ENCODE data around the gene CALN1.

CALN1 gene

DNA sequence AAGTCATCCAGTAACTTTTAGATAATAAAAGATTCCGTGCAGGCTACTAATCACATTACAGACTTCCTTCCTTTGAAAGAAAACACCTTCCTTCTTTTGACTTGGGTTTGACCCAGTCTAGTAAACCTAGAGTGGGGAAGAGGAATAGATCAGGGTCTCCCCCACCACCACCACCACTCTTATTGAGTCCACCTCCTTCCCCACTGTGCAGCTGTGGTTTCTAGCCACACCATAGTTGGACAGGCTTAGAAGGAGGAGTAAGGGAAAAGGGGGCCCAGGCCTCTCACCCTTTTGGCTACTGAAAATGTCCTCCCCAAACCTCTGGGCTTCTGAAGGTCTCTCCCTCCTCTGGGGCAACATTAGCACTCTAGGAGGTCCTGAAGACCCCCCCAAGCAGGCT, 372.7 kb downstream of the CALN1 start:
- DNase-seq (ENCODE audit: low read depth in 3 of 3): no peak

DNA sequence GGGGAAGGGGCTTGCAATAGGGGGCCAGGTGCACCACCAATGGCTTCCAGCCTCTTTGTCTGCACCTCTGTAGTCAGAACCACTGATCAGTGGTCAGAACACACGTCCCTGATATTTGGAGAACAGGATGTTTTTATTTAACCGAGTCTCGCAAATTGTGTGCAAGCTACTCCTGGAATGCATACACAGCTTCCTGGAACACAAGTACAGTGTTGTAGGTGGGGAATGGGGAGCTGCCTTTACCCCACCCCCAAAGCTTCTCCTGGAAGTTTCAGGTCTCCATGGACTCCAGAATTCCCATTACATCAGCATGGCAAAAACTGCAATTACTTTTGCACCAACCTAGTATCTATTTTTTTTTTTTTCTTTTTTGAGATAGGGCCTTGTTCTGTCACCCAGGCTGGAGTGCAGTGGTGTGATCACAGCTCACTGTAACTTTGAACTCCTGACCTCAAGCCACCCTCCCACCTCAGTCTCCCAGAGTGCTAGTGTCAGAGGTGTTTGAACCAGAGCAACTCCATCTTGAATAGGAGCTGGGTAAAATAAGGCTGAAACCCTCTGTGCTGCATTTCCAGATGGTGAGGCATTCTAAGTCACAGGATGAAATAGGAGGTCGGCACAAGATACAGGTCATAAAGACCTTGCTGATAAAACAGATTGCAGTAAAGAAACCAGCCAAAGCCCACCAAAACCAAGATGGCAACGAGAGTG, 374.0 kb downstream of the CALN1 start:
- DNase-seq (ENCODE audit: low read depth in 3 of 3): no peak

DNA sequence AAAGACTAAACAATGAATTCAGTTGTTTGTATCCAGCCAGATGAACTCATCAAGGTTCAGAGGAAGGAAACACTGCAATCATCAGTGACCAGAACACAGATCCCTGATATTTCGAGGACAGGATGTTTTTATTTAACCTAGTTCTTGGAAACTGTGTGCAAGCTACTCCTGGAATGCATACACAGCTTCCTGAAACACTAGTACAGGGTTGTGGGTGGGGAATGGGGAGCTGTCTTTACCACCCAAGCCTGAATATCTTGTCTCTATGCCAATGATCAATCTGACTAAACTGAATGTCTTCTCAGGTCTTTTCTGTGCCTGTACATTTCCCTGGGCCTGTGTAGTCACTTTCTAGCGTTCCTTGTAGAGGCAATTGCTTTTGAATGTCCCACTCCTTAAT, 374.6 kb downstream of the CALN1 start:
- no peak for DNase-seq (ENCODE audit: low read depth in 3 of 3)

DNA sequence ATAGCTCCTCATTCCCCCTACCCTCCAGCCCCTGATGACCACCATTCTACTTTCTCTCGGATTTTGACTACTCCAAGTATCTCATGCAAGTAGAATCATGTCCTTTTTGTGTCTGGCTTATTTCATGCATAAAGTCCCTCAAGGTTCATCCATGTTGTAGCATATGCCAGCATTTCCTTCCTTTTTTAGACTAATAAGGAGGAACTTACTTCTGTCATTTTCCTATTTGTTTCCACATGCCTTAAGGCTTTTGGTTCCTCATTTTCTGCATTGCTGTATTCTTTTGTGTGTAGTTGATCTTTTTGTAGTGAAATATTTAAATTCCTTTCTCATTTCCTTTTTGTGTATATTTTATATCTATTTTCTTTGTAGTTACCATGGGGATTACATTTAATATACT, 376.9 kb downstream of the CALN1 start:
- no peak for DNase-seq (ENCODE audit: low read depth in 3 of 3)

DNA sequence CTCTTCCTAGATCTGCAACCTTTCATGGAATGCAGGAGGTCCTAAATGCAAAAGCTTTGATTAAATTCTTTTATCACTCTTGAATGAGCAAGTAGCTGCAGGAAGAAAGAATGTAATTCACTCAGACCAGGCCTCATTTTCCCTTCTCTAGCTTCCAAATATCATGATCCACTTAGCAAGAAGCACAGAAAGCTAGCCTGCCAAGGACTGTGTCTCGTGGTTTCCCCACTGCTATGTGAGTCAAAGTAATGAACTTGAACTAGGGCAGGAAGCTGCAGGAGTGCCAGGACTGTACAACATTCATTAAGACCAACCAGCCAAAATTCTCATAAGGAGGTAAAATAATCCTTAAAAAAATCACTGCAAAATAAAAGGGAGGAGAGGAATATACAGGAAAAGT, 379.2 kb downstream of the CALN1 start:
- DNase-seq (ENCODE audit: low read depth in 3 of 3): no peak

DNA sequence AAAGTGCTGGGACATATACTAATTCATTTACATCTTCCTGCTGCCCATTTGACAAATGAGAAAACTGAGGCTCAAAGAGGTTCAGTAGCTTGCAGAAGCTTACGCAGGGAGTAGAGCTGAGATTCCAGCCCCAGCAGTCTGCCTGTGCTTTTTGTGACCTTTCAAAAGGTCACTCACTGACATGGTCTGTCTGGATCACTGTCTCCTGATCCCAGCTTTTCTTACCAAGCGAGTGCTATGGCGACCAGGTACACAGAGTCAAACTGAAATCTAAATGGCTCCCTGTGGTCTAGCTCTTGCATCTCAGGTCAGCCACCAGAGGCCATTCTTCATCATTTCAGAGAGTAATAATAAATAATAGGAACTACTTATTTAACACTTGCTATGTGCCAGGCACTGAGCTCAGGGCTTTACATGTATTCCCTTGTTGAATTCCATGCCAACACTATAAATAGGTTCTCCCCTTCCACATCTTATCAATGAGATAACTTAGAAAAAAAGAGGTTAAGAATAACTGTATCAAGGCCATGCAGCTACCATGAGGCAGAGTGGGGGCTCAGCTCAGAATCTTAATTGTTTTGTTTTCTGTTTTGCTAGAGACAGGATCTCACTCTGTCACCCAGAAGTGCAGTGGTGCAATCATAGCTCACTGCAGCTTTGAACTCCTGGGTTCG, 381.0 kb downstream of the CALN1 start:
- DNase-seq (ENCODE audit: low read depth in 3 of 3): no peak

DNA sequence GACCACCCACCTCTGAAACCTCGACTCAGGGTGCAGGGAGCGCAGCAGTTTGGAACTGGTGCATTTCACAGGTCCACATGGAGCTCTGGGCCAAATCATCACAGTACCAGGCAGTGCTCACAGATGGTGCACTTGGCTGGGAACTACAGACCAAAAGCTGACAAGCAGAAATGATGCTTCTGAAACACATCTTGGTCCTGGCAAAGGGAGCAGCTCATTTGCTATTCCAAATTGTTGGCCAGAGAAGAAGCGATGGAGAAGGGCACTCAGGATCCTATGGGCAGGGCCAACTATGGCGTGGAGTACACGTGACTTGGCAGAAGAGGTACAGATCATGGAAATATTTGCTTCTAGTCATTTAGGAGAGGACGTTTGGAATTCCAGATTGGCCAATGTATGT, 383.9 kb downstream of the CALN1 start:
- no peak for DNase-seq (ENCODE audit: low read depth in 3 of 3)

DNA sequence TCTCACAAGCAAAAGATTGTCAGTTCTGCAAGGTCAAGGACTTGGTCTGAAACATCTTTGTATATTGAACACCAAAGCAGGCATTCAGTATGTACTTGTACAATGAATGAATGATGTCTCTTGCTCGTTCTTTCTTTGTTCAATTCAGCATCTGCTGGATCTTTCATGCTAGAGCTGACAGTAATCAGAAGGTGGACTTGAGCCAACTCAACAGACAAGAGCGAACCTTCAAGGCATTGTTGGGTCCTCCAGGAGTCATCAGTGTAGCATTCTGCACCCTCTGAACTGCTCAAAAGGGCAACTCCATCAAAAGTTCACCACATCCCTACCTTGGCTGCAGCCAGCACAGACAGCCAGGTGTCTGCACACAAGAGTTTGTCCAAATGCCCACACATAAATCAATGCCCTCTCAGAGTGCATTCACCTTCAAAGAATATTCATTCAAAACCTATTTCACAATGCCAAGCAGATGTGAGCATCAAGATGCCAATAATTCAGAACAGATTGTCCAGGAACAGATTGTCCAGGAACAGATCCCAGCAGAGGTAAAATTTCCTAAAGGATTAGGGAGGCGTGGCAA, 386.7 kb downstream of the CALN1 start:
- no peak for DNase-seq (ENCODE audit: low read depth in 3 of 3)

DNA sequence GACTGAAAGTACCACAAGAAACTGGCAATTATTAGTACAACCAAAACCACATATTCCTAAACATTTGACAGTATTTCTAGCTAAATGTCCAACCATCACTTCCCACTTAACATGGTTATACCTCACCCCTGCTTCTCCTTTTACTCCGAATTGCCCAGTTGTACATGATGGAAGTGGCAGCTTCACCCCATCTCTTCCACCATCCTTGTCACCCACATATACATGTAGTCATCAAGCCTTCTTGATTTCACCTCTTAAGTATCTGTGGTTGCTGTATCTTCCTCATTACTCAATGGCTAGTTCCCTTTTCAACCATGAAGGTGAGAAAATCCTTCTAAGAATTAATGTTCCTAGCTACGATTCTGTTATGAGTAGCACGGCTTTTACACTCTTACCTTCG, 388.2 kb downstream of the CALN1 start:
- no peak for DNase-seq (ENCODE audit: low read depth in 3 of 3)

DNA sequence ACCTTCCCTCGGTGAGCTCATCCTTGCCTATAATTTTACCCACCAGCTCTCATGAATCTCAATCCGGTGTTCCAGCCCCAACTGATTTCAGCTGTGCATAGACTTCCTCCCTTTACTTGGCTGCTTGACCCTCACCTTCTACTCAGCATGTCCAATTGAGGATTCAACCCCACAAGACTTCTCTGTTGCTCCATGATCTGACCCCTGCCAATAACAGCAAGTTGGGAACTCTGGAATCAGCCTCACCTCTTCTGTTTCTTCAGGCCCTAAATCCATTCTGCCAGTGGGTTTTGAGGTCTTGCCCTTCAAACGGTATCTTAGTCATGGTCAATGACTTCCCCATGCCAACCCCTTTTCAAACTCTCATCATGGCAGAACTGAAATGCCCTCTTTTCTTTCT, 390.4 kb downstream of the CALN1 start:
- DNase-seq (ENCODE audit: low read depth in 3 of 3): no peak

DNA sequence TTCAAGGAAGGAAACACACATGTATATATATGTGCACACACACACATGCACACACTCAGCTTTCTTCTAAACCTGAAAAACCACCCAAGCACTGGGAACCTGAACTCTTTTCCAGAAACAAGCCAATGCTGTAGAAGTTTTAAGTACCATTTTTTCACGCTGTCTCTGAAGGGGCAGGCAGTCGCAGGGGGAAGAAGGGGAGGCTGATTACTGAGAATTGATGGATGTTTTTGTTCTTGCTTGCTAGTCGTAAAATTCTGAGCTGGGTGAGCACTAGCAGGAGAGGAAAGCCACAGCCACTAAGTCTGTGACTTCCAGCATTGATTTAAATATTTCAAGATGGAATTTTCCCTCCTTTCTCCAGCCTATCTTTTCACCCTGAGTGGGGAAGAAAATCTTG, 391.8 kb downstream of the CALN1 start:
- DNase-seq (ENCODE audit: low read depth in 3 of 3): no peak

DNA sequence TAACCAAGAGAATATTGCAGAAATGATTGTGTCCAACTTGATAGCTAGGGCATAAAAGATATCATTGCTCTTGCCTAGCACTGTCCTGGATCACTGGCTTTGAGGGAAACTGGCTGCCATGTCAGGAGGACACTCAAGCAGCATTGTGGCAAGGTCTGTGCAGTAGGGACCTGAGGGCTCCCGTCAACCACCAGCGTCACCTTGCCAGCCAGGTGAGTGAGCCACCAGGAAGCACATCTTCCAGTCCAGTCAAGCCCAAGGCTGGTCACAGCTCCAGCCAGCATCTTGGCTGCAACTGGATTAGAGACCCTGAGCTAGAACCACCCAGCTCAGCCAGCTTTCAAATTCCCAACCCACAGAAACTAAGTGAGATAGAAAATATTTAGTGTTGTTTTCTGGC, 392.7 kb downstream of the CALN1 start:
- DNase-seq (ENCODE audit: low read depth in 3 of 3): no peak

DNA sequence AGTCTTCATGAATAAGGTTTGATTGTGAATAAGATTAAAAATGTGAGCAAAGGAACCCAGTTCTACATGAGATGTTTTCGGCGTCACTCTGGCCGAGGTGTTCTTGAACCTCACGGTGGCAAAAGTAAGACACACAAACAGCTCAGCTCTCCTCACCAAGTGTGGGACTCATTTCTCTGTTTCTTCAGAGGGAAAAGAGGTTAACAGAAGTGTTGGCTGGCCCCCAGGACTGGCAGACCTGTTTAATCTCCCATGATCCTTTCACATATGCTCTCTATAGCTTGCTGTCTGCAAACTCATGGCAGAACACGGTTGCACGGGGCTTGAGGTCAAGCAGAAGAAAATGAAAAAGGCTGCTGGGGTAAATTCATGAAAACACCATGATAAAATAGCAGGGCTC, 394.4 kb downstream of the CALN1 start:
- DNase-seq (ENCODE audit: low read depth in 3 of 3): no peak

DNA sequence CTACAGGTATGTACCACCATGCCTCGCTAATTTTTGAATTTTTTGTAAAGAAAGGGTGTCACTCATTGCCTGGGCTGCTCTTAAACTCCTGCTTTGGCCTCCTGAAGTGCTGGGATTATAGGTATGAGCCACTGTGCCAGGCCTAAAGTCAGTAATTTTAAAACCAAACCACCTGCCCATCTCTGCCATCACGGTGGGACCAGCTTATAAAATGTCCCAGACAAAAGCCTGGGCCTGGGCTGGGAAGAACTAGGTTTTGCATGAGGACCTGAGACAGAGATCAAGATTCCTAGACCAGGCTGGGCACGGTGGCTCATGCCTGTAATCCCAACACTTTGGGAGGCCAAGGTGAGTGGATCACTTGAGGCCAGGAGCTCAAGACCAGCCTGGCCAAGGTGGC, 395.6 kb downstream of the CALN1 start:
- no peak for DNase-seq (ENCODE audit: low read depth in 3 of 3)

DNA sequence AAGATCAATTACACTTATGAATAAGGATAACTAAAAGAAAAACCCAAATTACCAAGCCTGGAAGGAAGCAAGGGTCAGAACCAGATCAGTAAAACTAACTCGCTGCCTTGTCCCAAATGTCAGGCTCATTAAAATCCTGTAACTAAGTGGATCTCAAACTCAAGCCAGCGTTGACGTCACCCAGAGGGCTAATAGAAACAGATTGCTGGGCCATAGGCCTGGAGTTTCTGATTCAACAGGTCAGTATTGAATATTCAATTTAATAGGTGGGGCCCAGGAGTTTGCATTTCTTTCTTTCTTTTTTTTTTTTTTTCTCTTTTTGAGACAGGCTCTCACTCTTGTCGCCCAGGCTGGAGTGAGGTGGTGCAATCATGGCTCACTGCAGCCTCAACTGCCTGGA, 397.0 kb downstream of the CALN1 start:
- no peak for DNase-seq (ENCODE audit: low read depth in 3 of 3)

DNA sequence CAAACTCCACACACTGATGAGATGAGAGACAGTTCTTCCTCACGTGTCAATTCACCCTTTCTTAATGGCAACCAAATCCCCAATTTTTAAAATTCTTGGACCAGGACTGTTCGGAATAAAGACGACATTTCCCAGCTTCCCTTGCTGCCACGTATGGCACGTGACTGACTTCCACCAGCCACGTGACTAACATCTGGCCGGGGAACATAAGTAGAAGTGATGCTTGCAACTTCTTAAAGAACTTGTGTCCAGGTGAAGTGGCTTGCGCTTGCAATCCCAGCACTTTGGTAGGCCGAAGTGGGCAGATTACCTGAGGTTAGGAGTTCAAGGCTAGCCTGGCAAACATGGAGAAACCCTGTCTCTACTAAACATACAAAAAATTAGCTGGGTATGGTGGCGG, 405.1 kb downstream of the CALN1 start:
- no peak for DNase-seq (ENCODE audit: low read depth in 3 of 3)

DNA sequence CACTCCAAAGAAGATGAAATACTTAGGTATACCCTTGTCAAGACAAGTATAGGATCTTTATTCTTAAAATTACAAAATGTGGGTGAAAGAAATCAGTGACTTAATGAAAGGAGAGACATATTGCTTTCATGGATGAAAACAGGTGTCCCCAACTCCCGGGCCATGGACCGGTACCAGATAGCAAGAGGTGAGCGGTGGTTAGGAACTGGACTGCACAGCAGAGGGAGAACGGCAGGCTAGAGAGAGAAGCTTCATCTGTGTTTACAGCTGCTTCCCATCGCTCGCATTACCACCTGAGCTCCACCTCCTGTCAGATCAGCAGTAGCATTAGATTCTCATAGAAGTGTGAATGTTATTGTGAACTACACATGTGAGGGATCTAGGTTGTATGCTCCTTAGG, 408.9 kb downstream of the CALN1 start:
- DNase-seq (ENCODE audit: low read depth in 3 of 3): no peak

DNA sequence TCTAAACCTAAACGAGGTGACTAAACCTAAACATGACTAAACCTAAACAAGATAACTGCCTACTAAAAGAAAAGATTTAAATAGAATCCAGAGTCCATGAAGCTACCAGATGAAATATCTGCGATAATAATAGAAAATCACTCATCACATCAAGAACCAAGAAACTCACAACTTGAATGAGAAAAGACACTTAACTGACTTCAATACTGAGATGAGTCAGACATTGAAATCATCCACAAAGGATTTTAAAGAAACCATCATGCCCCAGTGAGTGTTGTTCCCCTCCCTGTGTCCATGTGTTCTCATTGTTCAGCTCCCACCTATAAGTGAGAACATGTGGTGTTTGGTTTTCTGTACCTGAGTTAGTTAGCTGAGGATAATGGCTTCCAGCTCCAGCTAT, 416.0 kb downstream of the CALN1 start:
- DNase-seq (ENCODE audit: low read depth in 3 of 3): no peak

DNA sequence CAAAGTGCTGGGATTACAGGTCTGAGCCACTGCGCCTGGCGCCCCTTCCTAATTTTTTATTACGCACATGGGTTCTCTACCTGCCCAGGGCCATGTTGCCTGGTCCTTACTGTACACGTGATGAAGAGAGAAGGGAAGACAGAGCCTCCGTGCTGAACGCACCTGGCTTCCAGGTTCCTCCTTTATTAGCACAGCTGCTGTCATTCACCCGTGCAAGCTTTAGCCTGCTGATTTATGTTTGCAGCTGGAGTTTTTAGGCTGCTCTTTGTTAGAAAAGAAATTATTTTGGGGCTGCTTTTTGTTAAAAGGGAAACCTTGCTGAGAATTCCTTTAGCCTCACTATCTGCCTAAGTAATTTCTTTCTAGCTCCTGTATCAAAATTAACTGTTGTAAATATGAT, 417.0 kb downstream of the CALN1 start:
- no peak for DNase-seq (ENCODE audit: low read depth in 3 of 3)

DNA sequence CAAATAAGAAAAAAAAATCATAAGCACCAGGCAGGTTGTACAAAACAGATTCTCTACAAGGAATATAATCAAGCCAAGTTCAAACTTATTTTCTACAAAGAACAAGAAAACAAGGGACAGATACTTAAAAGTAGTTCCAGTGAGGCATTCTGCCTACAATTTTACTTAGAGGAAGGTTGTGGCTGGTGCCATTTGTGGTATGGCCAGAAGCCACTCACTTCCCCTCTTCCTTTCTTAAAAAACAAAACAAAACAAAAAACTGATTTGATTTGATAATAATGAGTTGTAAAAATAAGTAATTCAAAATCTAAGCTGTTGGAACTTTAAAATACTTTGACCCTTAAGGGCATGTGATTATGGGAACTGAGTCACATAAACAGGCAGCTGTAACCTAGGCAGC, 420.6 kb downstream of the CALN1 start:
- no peak for DNase-seq (ENCODE audit: low read depth in 3 of 3)

DNA sequence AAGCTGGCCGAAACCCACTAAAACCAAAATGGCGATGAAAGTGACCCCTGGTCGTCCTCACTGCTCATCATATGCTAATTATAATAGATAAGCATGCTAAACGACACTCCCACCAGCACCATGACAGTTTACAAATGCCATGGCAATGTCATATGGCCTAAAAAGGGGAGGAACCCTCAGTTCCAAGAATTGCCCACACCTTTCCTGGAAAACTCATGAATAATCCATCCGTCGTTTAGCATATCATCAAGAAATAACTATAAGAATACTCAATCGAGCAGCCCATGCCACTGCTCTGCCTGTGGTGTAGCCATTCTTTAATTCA, 422.0 kb downstream of the CALN1 start:
- DNase-seq (ENCODE audit: low read depth in 3 of 3): no peak

DNA sequence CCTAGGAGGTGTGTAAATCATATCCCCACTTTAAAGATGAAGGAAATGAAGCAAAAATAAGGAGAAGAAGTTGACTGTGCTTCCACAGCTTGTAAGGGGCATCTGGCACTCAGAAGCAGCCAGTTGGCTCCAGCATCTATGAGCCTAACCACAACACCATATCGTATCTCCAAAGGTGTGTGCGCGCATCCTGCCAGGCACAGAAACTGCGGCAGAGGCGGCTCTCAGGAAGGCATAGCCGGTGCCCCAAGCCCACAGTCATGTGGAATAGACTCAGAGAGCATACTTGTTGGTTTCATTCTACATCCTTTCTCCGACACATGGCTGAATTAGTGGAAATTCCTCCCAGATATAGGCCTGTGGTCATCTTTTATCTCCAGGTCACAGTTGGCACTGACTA, 423.9 kb downstream of the CALN1 start:
- no peak for DNase-seq (ENCODE audit: low read depth in 3 of 3)

DNA sequence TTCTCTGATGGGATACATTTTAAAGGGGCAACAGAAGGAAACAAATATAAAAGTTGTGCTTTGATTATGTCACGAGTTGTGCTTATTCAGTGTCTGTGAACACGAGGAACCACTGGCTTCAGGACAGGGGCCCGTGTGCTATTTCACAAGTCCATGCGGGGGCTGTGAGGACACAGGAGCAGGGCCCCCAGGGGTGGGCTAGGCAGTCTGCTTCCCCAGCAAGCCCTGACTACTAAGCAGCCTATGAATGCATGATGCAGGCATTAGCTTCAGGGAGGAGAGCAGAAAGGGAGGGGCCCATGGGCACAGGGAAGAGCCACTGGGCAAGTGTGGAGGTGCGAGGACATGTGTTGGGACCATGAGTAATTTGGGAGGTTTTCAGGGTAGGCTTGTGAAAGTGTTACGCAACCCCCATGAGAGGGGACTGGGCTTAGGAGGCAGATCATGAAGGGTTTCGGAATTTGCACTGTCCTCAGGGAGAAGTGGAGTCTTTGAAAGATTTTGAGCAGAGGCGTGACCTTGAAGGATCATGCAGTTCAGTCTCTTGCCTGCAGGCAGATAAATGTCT, 424.9 kb downstream of the CALN1 start:
- no peak for DNase-seq (ENCODE audit: low read depth in 3 of 3)
